Lung (tissue), 12 donors: ENCODE results near the gene ZSWIM5. TPM values are rescaled to one million over a fixed set of nuclear protein-coding genes. Genes with fewer than 3 reads are reported as not detected.
"Not testable (repeated sequence)": the region's sequence is repeated elsewhere in the genome, so short reads cannot be mapped to it uniquely, and the experiment has no call there.

Experiments
- ATAC-seq: fragments of 200-7000 bp; cut with Tn5 transposase; one replicate; pipeline ENCODE4 v1.9.1; 2020; ENCODE audit warnings: moderate number of reproducible peaks; ENCODE audit not compliant: insufficient read depth, low FRiP score
- DNase-seq, 3 donors: peaks; one replicate each; pipeline ENCODE4 v3.0.0-alpha.2; 2013 to 2017
- H3K27ac ChIP-seq, 2 donors: one replicate each; pipeline ENCODE4 v1.5.1; 2013; ENCODE audit warnings: mild to moderate bottlenecking in 2 of 2, moderate library complexity in 2 of 2, control low read depth in 1 of 2, inconsistent platforms in 1 of 2, low read depth in 1 of 2, low read length in 1 of 2
- H3K27me3 ChIP-seq, 3 donors: one replicate each; pipeline ENCODE4 v1.5.1; 2013; ENCODE audit warnings: low read length in 2 of 3; ENCODE audit not compliant: control insufficient read depth in 3 of 3, insufficient read depth in 3 of 3
- H3K36me3 ChIP-seq, 4 donors: one replicate each; pipeline ENCODE4 v1.5.1; 2013; ENCODE audit warnings: low read length in 4 of 4, mild to moderate bottlenecking in 1 of 4, moderate library complexity in 1 of 4; ENCODE audit not compliant: control insufficient read depth in 4 of 4, insufficient read depth in 4 of 4
- H3K4me1 ChIP-seq, 5 donors: one replicate each; pipeline ENCODE4 v1.5.1; 2013; ENCODE audit warnings: low read length in 5 of 5, mild to moderate bottlenecking in 2 of 5, moderate library complexity in 1 of 5; ENCODE audit not compliant: control insufficient read depth in 5 of 5, insufficient read depth in 5 of 5
- H3K4me3 ChIP-seq: one replicate; pipeline ENCODE4 v1.5.1; 2013; ENCODE audit warnings: mild to moderate bottlenecking, control low read depth, moderate library complexity
- H3K9ac ChIP-seq, 2 donors: one replicate each; pipeline ENCODE4 v1.5.1; 2013; ENCODE audit warnings: low read length in 2 of 2, control low read depth in 1 of 2; ENCODE audit not compliant: insufficient read depth in 1 of 2
- H3K9me3 ChIP-seq, 4 donors: one replicate each; pipeline ENCODE4 v1.5.1; 2013; ENCODE audit warnings: low read length in 3 of 4, mild to moderate bottlenecking in 1 of 4, moderate library complexity in 1 of 4; ENCODE audit not compliant: control insufficient read depth in 4 of 4, insufficient read depth in 3 of 4
- CTCF ChIP-seq: IDR thresholded peaks from 2 replicates; pipeline ENCODE4 v1.5.1; 2012; ENCODE audit warnings: mild to moderate bottlenecking; ENCODE audit errors: control extremely low read depth, extremely low read depth
- WGBS, 2 donors: extraction: QIAGEN DNeasy Blood & Tissue Kit; methylation state at CpG; one replicate each; pipeline ENCODE4 v1.1.7; 2013; 5-methylcytosine and 5-hydroxymethylcytosine counted together
- polyA plus RNA-seq, 2 donors: library from polyadenylated mRNA; stranded (reverse); fragments of 200-250 nt; gene quantifications; one replicate each; pipeline ENCODE4 v1.2.1, GENCODE V29; 2013
- total RNA-seq, 2 donors: library from RNA; depleted of rRNA in 1 of 2; stranded (reverse); fragments of >200 nt in 1 of 2; gene quantifications; one replicate each; pipeline ENCODE4 v1.2.1, GENCODE V29; 2014 to 2021
- donor health status: control.
- donor health status: control.
- donor health status: Bipolar disorder and iron deficiency.
- donor health status: healthy.
- donor health status: DM: yes; HTN: yes; CAD: no.

Gene ZSWIM5
- total and polyA plus RNA-seq, 4 donors, result 0.96 to 3.8 (median 2.1) TPM

- DNase-seq (no peak), ATAC-seq (no peak)
- Histone ChIP-seq H3K4me1 (no peaks in the 10 kb centered on the region), H3K27ac (no peak overlapping the region), H3K9ac (no peak overlapping the region), H3K27me3 (no peaks in the 10 kb centered on the region), H3K36me3 (no peaks in the 10 kb centered on the region), H3K4me3 (no peak overlapping the region), H3K9me3 (peaks cover 0 to 4% (median 0%) of the 10 kb centered on the region in 4 donors)
- no peak for TF ChIP-seq CTCF
- WGBS, 2 donors, result 87 to 97% methylated on average over 3 of the region's 3 CpGs
These were observed 93.7 kb downstream of the ZSWIM5 start for GRCh38 chr1:45112661-45113060.

GRCh38 chr1:45111239-45111638, 95.2 kb downstream of the ZSWIM5 start:
- no peak overlapping the region for H3K27ac ChIP-seq
- H3K9me3 ChIP-seq, result peaks cover 0 to 4% (median 0%) of the 10 kb centered on the region in 4 donors
- H3K4me1 ChIP-seq, result no peaks in the 10 kb centered on the region
- 94 to 95% methylated on average over 2 of the region's 2 CpGs for WGBS, 2 donors
- no peaks in the 10 kb centered on the region for H3K36me3 ChIP-seq
- DNase-seq (no peak), ATAC-seq (no peak)
- TF ChIP-seq CTCF, result no peak
- H3K9ac ChIP-seq, result no peak overlapping the region
- no peaks in the 10 kb centered on the region for H3K27me3 ChIP-seq
- H3K4me3 ChIP-seq, result no peak overlapping the region

- no peak for TF ChIP-seq CTCF
- DNase-seq, result no peak
- Histone ChIP-seq H3K36me3 (no peaks in the 10 kb centered on the region), H3K4me1 (no peaks in the 10 kb centered on the region), H3K27me3 (no peaks in the 10 kb centered on the region), H3K9me3 (peaks cover 0 to 4% (median 0%) of the 10 kb centered on the region in 4 donors), H3K27ac (no peak overlapping the region), H3K4me3 (no peak overlapping the region), H3K9ac (no peak overlapping the region)
- 92 to 96% methylated on average over 3 of the region's 3 CpGs for WGBS, 2 donors
- no peak for ATAC-seq
These were observed 98.6 kb downstream of the ZSWIM5 start for GRCh38 chr1:45107782-45108181.

GRCh38 chr1:45106864-45107263, 99.5 kb downstream of the ZSWIM5 start:
- not testable (repeated sequence) for ATAC-seq, H3K9me3 ChIP-seq, H3K27ac ChIP-seq, H3K9ac ChIP-seq, H3K36me3 ChIP-seq, H3K4me1 ChIP-seq, H3K4me3 ChIP-seq, H3K27me3 ChIP-seq
- peak in 1 of 3 donors; percentile 2 for DNase-seq
- WGBS, 2 donors, result 83 to 88% methylated on average over 6 of the region's 6 CpGs

GRCh38 chr1:45106156-45106545, 100.3 kb downstream of the ZSWIM5 start:
- not testable (repeated sequence) for DNase-seq, ATAC-seq
- WGBS, 2 donors, result 97 to 99% methylated on average over 25 to 31 of the region's 31 CpGs

GRCh38 chr1:45105486-45106155, 100.8 kb downstream of the ZSWIM5 start:
- not testable (repeated sequence) for H3K27me3 ChIP-seq, ATAC-seq
- WGBS, 2 donors, result 94 to 97% methylated on average over 31 to 43 of the region's 43 CpGs

More at GRCh38 chr1:45106156-45106545, 100.3 kb downstream of the ZSWIM5 start:
- not testable (repeated sequence) for H3K27me3 ChIP-seq, H3K36me3 ChIP-seq, H3K9me3 ChIP-seq, H3K4me3 ChIP-seq, H3K4me1 ChIP-seq, H3K9ac ChIP-seq, H3K27ac ChIP-seq

More at GRCh38 chr1:45105486-45106155, 100.8 kb downstream of the ZSWIM5 start:
- H3K9me3 ChIP-seq, H3K4me3 ChIP-seq, H3K9ac ChIP-seq, DNase-seq, H3K27ac ChIP-seq, H3K36me3 ChIP-seq, H3K4me1 ChIP-seq: not testable (repeated sequence)
